ENCODE results near the gene RPE. TPM values are rescaled to one million over a fixed set of nuclear protein-coding genes. Genes with fewer than 3 reads are reported as not detected.

Gene RPE
- total RNA-seq, 4 donors from 2014 or later, result 42.0 to 64.4 (median 51.4) TPM

DNA sequence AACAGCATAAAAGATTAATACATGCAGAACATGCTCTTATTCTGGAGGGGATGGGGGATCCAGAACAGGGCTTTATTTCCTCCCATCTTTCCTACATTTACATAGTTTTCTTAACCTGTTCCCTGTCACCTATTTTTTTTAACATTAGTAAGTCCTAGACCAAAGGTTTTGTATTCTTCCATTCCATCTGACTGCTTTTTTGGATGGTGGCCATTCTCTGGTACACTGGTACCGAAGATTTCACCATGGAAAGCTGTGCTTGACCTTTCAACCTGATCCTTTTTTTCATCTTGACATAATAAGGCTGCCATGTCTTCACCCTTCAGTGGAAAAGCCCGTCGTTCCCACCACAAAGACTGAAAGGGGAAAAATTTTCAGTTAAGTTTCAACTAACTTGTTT, 20.4 kb downstream of the RPE start:
- TF ChIP-seq, protein P1, sequence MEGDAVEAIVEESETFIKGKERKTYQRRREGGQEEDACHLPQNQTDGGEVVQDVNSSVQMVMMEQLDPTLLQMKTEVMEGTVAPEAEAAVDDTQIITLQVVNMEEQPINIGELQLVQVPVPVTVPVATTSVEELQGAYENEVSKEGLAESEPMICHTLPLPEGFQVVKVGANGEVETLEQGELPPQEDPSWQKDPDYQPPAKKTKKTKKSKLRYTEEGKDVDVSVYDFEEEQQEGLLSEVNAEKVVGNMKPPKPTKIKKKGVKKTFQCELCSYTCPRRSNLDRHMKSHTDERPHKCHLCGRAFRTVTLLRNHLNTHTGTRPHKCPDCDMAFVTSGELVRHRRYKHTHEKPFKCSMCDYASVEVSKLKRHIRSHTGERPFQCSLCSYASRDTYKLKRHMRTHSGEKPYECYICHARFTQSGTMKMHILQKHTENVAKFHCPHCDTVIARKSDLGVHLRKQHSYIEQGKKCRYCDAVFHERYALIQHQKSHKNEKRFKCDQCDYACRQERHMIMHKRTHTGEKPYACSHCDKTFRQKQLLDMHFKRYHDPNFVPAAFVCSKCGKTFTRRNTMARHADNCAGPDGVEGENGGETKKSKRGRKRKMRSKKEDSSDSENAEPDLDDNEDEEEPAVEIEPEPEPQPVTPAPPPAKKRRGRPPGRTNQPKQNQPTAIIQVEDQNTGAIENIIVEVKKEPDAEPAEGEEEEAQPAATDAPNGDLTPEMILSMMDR (IDR thresholded peaks at IDR 0.05; ENCODE audit: low read depth), result no peak

DNA sequence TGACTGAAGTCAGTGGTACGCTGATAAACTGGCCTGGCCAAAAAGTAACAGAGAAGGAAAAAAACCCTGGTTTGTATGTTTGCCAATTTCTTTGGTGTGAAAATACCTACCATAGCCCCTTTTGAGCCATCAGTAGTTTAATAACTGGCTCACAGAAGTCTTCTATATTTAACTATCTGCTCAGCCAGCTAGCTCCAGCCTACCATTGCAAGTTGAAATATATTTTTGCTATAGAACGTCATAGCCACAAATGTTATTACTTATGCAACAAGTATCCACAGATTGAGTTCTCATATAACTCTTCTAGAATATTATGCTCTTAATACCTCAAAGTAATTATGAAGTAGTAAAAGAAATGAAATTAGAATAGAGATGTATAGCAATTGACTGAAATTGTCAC, 25.2 kb downstream of the RPE start:
- TF ChIP-seq, protein P1 (IDR thresholded peaks at IDR 0.05; ENCODE audit: low read depth), result no peak

DNA sequence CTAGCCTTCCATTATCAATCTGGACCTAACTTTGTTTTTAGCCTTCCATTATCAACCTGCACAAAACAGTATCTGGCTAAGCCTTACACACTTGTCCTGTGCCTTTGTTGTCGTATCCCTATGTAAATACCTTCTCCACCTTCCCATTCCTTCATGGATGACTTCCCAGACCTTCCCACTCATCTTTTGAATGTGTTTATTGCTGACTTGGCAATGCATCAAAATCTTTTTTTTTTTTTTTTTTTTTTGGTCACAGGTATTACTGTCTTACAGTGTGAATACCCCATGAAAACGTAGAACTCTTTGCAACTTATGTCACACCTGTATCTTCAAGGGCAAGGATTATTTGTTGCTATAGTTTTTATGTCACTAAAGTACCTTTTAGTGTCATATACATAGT, 25.7 kb downstream of the RPE start:
- TF ChIP-seq, protein P1 (IDR thresholded peaks at IDR 0.05; ENCODE audit: low read depth), result no peak

DNA sequence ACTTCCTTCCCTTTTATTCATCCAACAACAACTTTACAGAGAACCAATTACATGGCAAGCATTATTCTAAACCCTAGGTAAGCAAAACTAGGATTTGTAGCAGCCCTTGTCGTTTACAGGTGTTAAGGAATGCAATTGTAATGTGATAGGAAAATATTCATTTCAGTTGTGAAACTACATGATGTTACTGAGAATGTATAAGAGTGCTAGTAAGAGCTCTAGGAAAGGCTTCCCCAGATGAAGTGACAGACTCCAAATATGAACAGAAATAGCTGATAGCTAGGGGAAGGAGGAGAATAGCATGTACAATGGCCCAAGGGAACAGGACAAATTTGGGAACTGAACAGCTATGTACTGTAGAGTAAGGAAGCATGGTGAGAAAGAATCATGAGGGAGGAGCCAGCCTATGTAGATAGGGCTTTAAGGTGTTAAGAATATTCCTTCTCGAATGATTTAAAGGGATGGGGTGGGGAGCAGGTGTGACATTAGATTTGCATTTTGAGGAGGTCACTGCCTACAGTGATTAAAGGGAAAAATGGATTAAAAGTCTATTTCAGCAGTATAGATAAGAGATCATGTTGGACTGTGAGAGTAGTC, 31.7 kb downstream of the RPE start:
- TF ChIP-seq, protein P1 (IDR thresholded peaks at IDR 0.05; ENCODE audit: low read depth), result no peak

DNA sequence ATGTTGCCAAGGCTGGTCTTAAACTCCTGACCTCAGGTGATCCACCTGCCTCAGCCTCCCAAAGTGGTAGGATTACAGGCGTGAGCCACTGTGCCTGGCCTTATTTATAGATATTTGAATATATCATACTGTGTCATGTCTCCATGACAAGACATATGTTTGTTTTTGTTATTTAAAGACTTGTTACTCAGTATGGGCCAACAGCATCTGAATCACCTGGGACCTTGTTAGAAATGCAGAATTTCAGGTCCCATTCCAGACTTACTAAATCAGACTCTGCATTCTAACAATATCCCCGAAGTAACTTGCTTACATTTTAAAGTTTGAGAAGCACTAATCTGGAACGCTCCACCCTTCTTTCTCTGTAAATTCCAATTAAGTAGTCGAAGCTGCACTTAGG, 33.2 kb downstream of the RPE start:
- TF ChIP-seq, protein P1 (IDR thresholded peaks at IDR 0.05; ENCODE audit: low read depth), result no peak

DNA sequence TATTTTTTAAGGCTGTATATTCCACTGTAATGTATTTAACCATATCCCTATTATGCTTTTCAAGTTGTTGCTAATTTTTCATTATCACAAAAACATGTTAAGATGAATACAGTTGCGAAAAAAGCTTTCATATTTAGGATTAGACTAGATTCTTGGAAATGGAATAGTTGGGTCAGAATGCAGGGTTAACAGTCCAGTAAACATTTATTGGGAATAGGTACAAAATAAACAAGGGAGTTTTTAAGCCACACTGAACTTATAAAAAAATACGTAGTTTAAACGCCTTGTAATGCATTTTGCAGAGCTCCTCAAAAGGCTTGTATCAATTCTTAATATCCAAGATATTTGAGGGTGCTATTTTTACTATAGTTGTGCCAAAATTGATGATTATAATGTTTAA, 35.6 kb downstream of the RPE start:
- TF ChIP-seq, protein P1 (IDR thresholded peaks at IDR 0.05; ENCODE audit: low read depth), result no peak

DNA sequence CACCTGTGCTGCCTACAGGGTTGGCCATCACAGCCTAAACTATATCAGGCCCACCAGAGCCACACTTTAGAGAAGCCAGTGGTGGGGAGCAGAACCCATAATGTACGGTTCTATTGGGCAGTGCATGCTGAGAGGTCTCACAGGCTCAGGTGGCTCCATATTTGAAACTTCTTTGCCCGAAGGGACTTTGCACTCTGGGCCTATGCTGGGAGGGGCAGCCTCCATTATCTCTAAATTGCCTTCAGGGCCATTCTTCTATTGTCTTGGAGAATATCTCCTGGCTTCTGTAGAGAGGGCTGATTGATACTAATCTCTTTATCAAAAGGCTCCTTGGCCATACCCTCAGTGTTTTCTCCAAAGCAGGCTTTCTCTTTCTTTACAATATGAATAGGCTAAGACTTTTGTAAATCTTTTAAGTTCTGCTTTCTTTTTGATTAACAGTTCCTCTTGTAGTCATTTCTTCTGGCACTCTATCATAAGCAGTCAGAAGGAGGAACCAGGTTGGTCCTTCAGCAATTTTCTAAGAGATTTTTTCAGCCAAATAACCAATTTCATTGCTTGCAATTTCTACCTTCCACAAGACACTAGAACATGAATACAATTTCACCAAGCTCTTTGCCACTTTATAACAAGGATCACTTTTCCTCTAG, 44.5 kb downstream of the RPE start:
- TF ChIP-seq, protein P1 (IDR thresholded peaks at IDR 0.05; ENCODE audit: low read depth), result no peak

Measured in subcutaneous adipose tissue (tissue), 4 donors.